ENCODE data around the gene FYN. TPM values are rescaled to one million over a fixed set of nuclear protein-coding genes. Genes with fewer than 3 reads are reported as not detected.
A peak's percentile ranks its signal among the peaks of the same experiment; 100 is the strongest.

FYN gene
- total RNA-seq, 1 donor from 2014 or later, result 474 TPM

- Mint-ChIP-seq H3K4me3 (ENCODE audit: unreplicated experiment) (no peak overlapping the region), H3K9me3 (ENCODE audit: unreplicated experiment) (no peaks in the 10 kb centered on the region), H3K36me3 (ENCODE audit: low read depth, unreplicated experiment) (peaks cover 48% of the 10 kb centered on the region), H3K27me3 (ENCODE audit: unreplicated experiment) (peaks cover 7% of the 10 kb centered on the region), H3K4me1 (ENCODE audit: unreplicated experiment) (peaks cover 77% of the 10 kb centered on the region), H3K27ac (ENCODE audit: unreplicated experiment) (no peak overlapping the region)
- no peak for TF ChIP-seq CTCF (IDR thresholded peaks at IDR 0.05; ENCODE audit: unreplicated experiment)
- DNase-seq (ENCODE audit: low spot score), result no peak
Observed at GRCh38 chr6:111767752-111768430, 105.4 kb downstream of the FYN start.

GRCh38 chr6:111766201-111766857, 106.9 kb downstream of the FYN start:
- Mint-ChIP-seq H3K36me3 (ENCODE audit: low read depth, unreplicated experiment) (peaks cover 48% of the 10 kb centered on the region), H3K27ac (ENCODE audit: unreplicated experiment) (peak overlapping the region; percentile 74), H3K4me3 (ENCODE audit: unreplicated experiment) (peak overlapping the region; percentile 19), H3K27me3 (ENCODE audit: unreplicated experiment) (peaks cover 7% of the 10 kb centered on the region), H3K4me1 (ENCODE audit: unreplicated experiment) (peaks cover 85% of the 10 kb centered on the region), H3K9me3 (ENCODE audit: unreplicated experiment) (no peaks in the 10 kb centered on the region)
- no peak for TF ChIP-seq CTCF (IDR thresholded peaks at IDR 0.05; ENCODE audit: unreplicated experiment)
- no peak for DNase-seq (ENCODE audit: low spot score)

GRCh38 chr6:111765763-111766162, 107.5 kb downstream of the FYN start:
- Mint-ChIP-seq H3K27ac (ENCODE audit: unreplicated experiment) (peak overlapping the region; percentile 74), H3K4me1 (ENCODE audit: unreplicated experiment) (peaks cover 86% of the 10 kb centered on the region), H3K36me3 (ENCODE audit: low read depth, unreplicated experiment) (peaks cover 52% of the 10 kb centered on the region), H3K9me3 (ENCODE audit: unreplicated experiment) (no peaks in the 10 kb centered on the region), H3K4me3 (ENCODE audit: unreplicated experiment) (no peak overlapping the region), H3K27me3 (ENCODE audit: unreplicated experiment) (peaks cover 8% of the 10 kb centered on the region)
- DNase-seq (ENCODE audit: low spot score), result no peak
- no peak for TF ChIP-seq CTCF (IDR thresholded peaks at IDR 0.05; ENCODE audit: unreplicated experiment)

GRCh38 chr6:111764238-111765175, 108.7 kb downstream of the FYN start:
- peak overlapping the region; percentile 4 for H3K4me3 Mint-ChIP-seq (ENCODE audit: unreplicated experiment)
- TF ChIP-seq CTCF (IDR thresholded peaks at IDR 0.05; ENCODE audit: unreplicated experiment), result no peak
- peak overlapping the region; percentile 38 for H3K27ac Mint-ChIP-seq (ENCODE audit: unreplicated experiment)
- H3K9me3 Mint-ChIP-seq (ENCODE audit: unreplicated experiment), result no peaks in the 10 kb centered on the region
- peaks cover 10% of the 10 kb centered on the region for H3K27me3 Mint-ChIP-seq (ENCODE audit: unreplicated experiment)
- H3K36me3 Mint-ChIP-seq (ENCODE audit: low read depth, unreplicated experiment), result peaks cover 50% of the 10 kb centered on the region
- H3K4me1 Mint-ChIP-seq (ENCODE audit: unreplicated experiment), result peaks cover 92% of the 10 kb centered on the region
- no peak for DNase-seq (ENCODE audit: low spot score)
